ENCODE results near the gene RARS1.

DNA sequence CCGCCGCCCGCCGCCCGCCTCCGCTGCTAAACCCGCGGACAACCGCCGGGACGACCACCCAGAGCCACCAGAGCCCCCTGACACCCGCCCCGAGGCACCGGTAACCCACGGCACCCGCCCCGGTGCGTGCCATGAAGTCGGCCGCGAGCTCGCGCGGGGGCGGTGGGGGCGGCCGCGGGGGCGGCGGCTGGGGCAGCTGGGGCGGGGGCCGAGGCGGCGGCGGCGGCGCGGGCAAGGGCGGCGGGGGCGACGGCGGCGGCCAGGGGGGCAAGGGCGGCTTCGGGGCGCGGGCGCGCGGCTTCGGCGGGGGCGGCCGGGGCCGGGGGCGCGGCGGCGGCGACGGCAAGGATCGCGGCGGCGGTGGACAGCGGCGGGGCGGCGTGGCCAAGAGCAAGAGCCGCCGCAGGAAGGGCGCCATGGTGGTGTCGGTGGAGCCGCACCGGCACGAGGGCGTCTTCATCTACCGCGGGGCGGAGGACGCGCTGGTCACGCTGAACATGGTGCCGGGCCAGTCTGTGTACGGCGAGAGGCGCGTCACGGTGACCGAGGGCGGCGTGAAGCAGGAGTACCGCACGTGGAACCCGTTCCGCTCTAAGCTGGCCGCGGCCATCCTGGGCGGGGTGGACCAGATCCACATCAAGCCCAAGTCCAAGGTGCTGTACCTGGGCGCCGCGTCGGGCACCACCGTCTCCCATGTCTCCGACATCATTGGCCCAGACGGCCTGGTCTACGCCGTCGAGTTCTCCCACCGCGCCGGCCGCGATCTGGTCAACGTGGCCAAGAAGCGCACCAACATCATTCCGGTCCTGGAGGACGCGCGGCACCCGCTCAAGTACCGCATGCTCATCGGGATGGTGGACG is 43.3 kb downstream of the RARS1 start:
- TF ChIP-seq POLR2A (IDR thresholded peaks at IDR 0.05; ENCODE audit: low read depth, low read length) (no peak), TAF1 (IDR thresholded peaks at IDR 0.05; ENCODE audit: borderline replicate concordance, low read depth, low read length) (no peak)
